B cell (primary cell): Measurements from ENCODE around the gene PPP1R13B. TPM values are rescaled to one million over a fixed set of nuclear protein-coding genes. Genes with fewer than 3 reads are reported as not detected.

Experiments
- ATAC-seq: fragments of 200-7000 bp; cut with Tn5 transposase; one replicate; pipeline ENCODE4 v1.10.0; 2021; ENCODE audit warnings: low read depth, mild to moderate bottlenecking, moderate number of reproducible peaks, moderate library complexity
- CTCF ChIA-PET: fragments of 350-600 bp; sonication (Branson Sonifier 250); formaldehyde crosslinking; loops from one replicate; lab custom pipeline; 2021; ENCODE audit warnings: antibody characterized with exemption, inconsistent platforms; lab: Charles Lee
- POLR2A ChIA-PET: fragments of 350-600 bp; sonication (Branson Sonifier 250); formaldehyde crosslinking; loops from one replicate; lab custom pipeline; 2021; ENCODE audit warnings: antibody characterized with exemption; lab: Charles Lee
- DNase-seq: peaks from one replicate; pipeline ENCODE4 v3.0.0; 2013
- H2AFZ ChIP-seq: 2 replicates; pipeline ENCODE4 v1.6.1; 2012; ENCODE audit warnings: mild to moderate bottlenecking, low read depth, low read length; ENCODE audit not compliant: insufficient read depth, poor library complexity, severe bottlenecking
- H3K27ac ChIP-seq, 2 donors: 1 replicate in 1 of 2; 2 replicates in 1 of 2; pipeline ENCODE4 v1.5.1; 2012 to 2013; ENCODE audit warnings: low read length in 2 of 2, mild to moderate bottlenecking in 2 of 2, moderate library complexity in 1 of 2
- H3K27me3 ChIP-seq, 4 experiments: fragments of 200-600 bp in 1 of 4; sonication (generic) in 1 of 4; replicated peaks in 1 of 4; 1 replicate in 2 of 4; 2 replicates in 2 of 4; pipeline versions ENCODE4 v1.6.1 to v1.7.0; 2013 to 2016; ENCODE audit warnings: low read length in 3 of 4, mild to moderate bottlenecking in 2 of 4, mixed read lengths in 1 of 4, moderate library complexity in 1 of 4; ENCODE audit not compliant: insufficient read depth in 4 of 4, control insufficient read depth in 3 of 4; ENCODE audit errors: control extremely low read depth in 1 of 4
- H3K36me3 ChIP-seq, 2 experiments: replicated peaks in 1 of 2; 1 replicate in 1 of 2; 2 replicates in 1 of 2; pipeline versions ENCODE4 v1.6.1 to v1.7.1; 2013; ENCODE audit warnings: low read length in 1 of 2; ENCODE audit not compliant: insufficient read depth in 2 of 2, control insufficient read depth in 1 of 2; ENCODE audit errors: control extremely low read depth in 1 of 2, extremely low read depth in 1 of 2
- H3K4me1 ChIP-seq, 2 donors: fragments of 200-600 bp in 1 of 2; sonication (generic) in 1 of 2; 1 replicate in 1 of 2; 2 replicates in 1 of 2; pipeline versions ENCODE4 v1.5.1 to v1.6.1; 2013 to 2017; ENCODE audit warnings: low read length in 2 of 2; ENCODE audit not compliant: control insufficient read depth in 2 of 2, insufficient read depth in 2 of 2
- H3K4me2 ChIP-seq: replicated peaks from 2 replicates; pipeline ENCODE3; 2012; ENCODE audit warnings: mild to moderate bottlenecking, low read depth, low read length; ENCODE audit not compliant: poor library complexity, severe bottlenecking
- H3K4me3 ChIP-seq, 5 experiments: fragments of 200-600 bp in 1 of 5; sonication (generic) in 1 of 5; 1 replicate in 3 of 5; 2 replicates in 2 of 5; pipeline versions ENCODE4 v1.5.1 to v1.7.0; 2011 to 2016; ENCODE audit warnings: low read length in 4 of 5, mild to moderate bottlenecking in 4 of 5, low read depth in 2 of 5, control low read depth in 1 of 5, moderate library complexity in 1 of 5; ENCODE audit not compliant: insufficient read depth in 1 of 5; ENCODE audit errors: control extremely low read depth in 1 of 5, extremely low read depth in 1 of 5
- H3K79me2 ChIP-seq: fragments of 200-600 bp; sonication (generic); one replicate; pipeline ENCODE4 v1.6.0; 2016; ENCODE audit warnings: low read length; ENCODE audit not compliant: control insufficient read depth, insufficient read depth
- H3K9ac ChIP-seq: fragments of 200-600 bp; sonication (generic); 2 replicates; pipeline ENCODE4 v1.6.1; 2017; ENCODE audit warnings: mild to moderate bottlenecking, low read length, moderate library complexity
- H3K9me3 ChIP-seq, 3 donors: one replicate each; pipeline versions ENCODE4 v1.6.1 to v1.7.1; 2013; ENCODE audit warnings: low read length in 2 of 3; ENCODE audit not compliant: control insufficient read depth in 2 of 3, insufficient read depth in 1 of 3; ENCODE audit errors: control extremely low read depth in 1 of 3
- H4K20me1 ChIP-seq: 2 replicates; pipeline ENCODE4 v1.6.0; 2012; ENCODE audit warnings: mild to moderate bottlenecking, low read length; ENCODE audit not compliant: insufficient read depth, control insufficient read depth, poor library complexity, severe bottlenecking
- H3K27ac Mint-ChIP-seq: one replicate; pipeline ENCODE4 v1.8.0; 2021; ENCODE audit warnings: mixed read lengths
- H3K27me3 Mint-ChIP-seq: one replicate; pipeline ENCODE4 v1.8.0; 2021; ENCODE audit warnings: mixed read lengths
- H3K4me1 Mint-ChIP-seq: one replicate; pipeline ENCODE4 v1.8.0; 2021; ENCODE audit warnings: mixed read lengths
- H3K4me3 Mint-ChIP-seq: one replicate; pipeline ENCODE4 v1.8.0; 2021; ENCODE audit warnings: mixed read lengths
- H3K9me3 Mint-ChIP-seq: one replicate; pipeline ENCODE4 v1.8.0; 2022; ENCODE audit warnings: mixed read lengths; ENCODE audit not compliant: insufficient read depth
- EZH2 ChIP-seq: IDR thresholded peaks from 2 replicates; pipeline ENCODE4 v1.6.1; 2012; ENCODE audit warnings: borderline replicate concordance, low read depth, mild to moderate bottlenecking, moderate library complexity, low read length; ENCODE audit not compliant: insufficient read depth, poor library complexity, severe bottlenecking
- WGBS: methylation state at CpG from one replicate; pipeline ENCODE4 v1.1.5; 2013; ENCODE audit warnings: missing lambda C conversion rate; ENCODE audit not compliant: insufficient coverage; 5-methylcytosine and 5-hydroxymethylcytosine counted together
- intact Hi-C: fragments of 100-400 bp; cut with micrococcal nuclease; formaldehyde crosslinking; loops from one replicate; pipeline ENCODE4 v1.10.0; 2022
- polyA plus RNA-seq: library from polyadenylated mRNA; depleted of rRNA; stranded (reverse); fragments of >200 nt; gene quantifications from 2 replicates; pipeline ENCODE4 v1.2.3, GENCODE V29; 2012
- total RNA-seq, 2 donors: library from RNA; stranded (reverse); fragments of 120-200 nt in 1 of 2; gene quantifications; 1 replicate in 1 of 2; 2 replicates in 1 of 2; pipeline versions ENCODE4 v1.2.3 to v1.2.4, GENCODE V29; 2013 to 2022
- TF ChIP-seq, protein P1 (sequence below): fragments of 200-600 bp; IDR thresholded peaks from one replicate; pipeline ENCODE4 v1.8.0; 2022; ENCODE audit warnings: antibody characterized with exemption, mild to moderate bottlenecking

PPP1R13B gene
- total and polyA plus RNA-seq, 2 donors (not counting 1 experiment from before 2014, with no cell fraction given) = 10.1 to 27.7 TPM

- Histone ChIP-seq H3K4me2 (no peak overlapping the region), H2AFZ (no peak overlapping the region), H3K79me2 (peaks cover 6% of the 10 kb centered on the region), H3K4me1 (no peaks in the 10 kb centered on the region), H3K27ac (no peak overlapping the region), H4K20me1 (no peaks in the 10 kb centered on the region), H3K36me3 (peaks cover 0 to 8% of the 10 kb centered on the region in 2 experiments), H3K4me3 (no peak overlapping the region), H3K9me3 (no peaks in the 10 kb centered on the region), H3K9ac (no peak overlapping the region), H3K27me3 (no peaks in the 10 kb centered on the region)
- H3K27ac Mint-ChIP-seq = no peak overlapping the region
- DNase-seq (no peak), ATAC-seq (no peak)
- intact Hi-C loops = no loop called here
- TF ChIP-seq EZH2 = no peak
- TF ChIP-seq, protein P1, sequence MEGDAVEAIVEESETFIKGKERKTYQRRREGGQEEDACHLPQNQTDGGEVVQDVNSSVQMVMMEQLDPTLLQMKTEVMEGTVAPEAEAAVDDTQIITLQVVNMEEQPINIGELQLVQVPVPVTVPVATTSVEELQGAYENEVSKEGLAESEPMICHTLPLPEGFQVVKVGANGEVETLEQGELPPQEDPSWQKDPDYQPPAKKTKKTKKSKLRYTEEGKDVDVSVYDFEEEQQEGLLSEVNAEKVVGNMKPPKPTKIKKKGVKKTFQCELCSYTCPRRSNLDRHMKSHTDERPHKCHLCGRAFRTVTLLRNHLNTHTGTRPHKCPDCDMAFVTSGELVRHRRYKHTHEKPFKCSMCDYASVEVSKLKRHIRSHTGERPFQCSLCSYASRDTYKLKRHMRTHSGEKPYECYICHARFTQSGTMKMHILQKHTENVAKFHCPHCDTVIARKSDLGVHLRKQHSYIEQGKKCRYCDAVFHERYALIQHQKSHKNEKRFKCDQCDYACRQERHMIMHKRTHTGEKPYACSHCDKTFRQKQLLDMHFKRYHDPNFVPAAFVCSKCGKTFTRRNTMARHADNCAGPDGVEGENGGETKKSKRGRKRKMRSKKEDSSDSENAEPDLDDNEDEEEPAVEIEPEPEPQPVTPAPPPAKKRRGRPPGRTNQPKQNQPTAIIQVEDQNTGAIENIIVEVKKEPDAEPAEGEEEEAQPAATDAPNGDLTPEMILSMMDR = no peak
- H3K4me1 Mint-ChIP-seq = no peaks in the 10 kb centered on the region
- 95% methylated on average over 47 of the region's 53 CpGs for WGBS
- no peaks in the 10 kb centered on the region for H3K9me3 Mint-ChIP-seq
- ChIA-PET CTCF (no interaction called here), POLR2A (no interaction called here)
- no peaks in the 10 kb centered on the region for H3K27me3 Mint-ChIP-seq
- H3K4me3 Mint-ChIP-seq = no peak overlapping the region
Observed at GRCh38 chr14:103727313-103727980, 119.9 kb downstream of the PPP1R13B start.

DNA sequence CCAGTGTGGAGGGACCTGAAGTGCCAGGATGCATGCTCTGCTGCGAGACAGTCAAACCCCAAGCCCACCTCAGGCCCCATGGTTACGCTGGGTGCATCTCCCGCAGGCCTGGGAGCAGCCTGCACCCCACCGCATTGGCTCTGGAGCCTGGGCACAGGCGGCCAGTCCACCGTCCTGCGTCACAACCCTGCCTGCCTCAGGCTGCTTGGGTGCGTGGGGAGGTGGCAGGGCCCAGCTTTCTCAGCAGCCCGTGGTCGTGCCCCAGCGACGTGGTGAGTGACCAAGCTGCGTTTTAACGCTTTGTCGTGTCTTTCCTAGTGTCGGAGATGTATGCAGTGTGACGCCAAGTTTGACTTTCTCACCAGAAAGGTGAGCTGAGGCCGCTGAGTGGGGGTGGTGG lies 120.9 kb downstream of the PPP1R13B start:
- ChIA-PET CTCF (no interaction called here), POLR2A (interaction anchor here (0.6 kb wide), 1 partner anchor 199 kb away, joined by 3 read pairs; no protein-coding TSS in a partner anchor)
- H3K9me3 Mint-ChIP-seq = no peaks in the 10 kb centered on the region
- H3K27ac Mint-ChIP-seq = no peak overlapping the region
- intact Hi-C loops = no loop called here
- Histone ChIP-seq H3K9ac (no peak overlapping the region), H3K9me3 (no peaks in the 10 kb centered on the region), H4K20me1 (no peaks in the 10 kb centered on the region), H3K79me2 (peaks cover 6% of the 10 kb centered on the region), H3K27ac (no peak overlapping the region), H3K4me1 (no peaks in the 10 kb centered on the region), H3K4me2 (no peak overlapping the region), H3K27me3 (no peaks in the 10 kb centered on the region), H3K4me3 (no peak overlapping the region), H3K36me3 (peaks cover 0 to 8% of the 10 kb centered on the region in 2 experiments), H2AFZ (no peak overlapping the region)
- DNase-seq = no peak
- no peak overlapping the region for H3K4me3 Mint-ChIP-seq
- H3K27me3 Mint-ChIP-seq = no peaks in the 10 kb centered on the region
- H3K4me1 Mint-ChIP-seq = no peaks in the 10 kb centered on the region
- ATAC-seq = no peak
- 97% methylated on average over 18 of the region's 18 CpGs for WGBS
- TF ChIP-seq, protein P1 = no peak
- TF ChIP-seq EZH2 = no peak
